ENCODE measurements around the gene B3GNT8.

Gene B3GNT8

GRCh38 chr19:41427647-41428480 lies 690 bp upstream of the B3GNT8 start:
- no peak for TF ChIP-seq CTCF (IDR thresholded peaks at IDR 0.05)
- Histone ChIP-seq H3K27ac (peak overlapping the region; percentile 55 to 89), H3K4me3 (peak overlapping the region; percentile 71)
- DNase-seq (ENCODE audit: low spot score): peak; percentile 79

- DNase-seq (ENCODE audit: low spot score): no peak
- no peak for TF ChIP-seq CTCF (IDR thresholded peaks at IDR 0.05)
- H3K27ac ChIP-seq: peak overlapping the region; percentile 55 to 89
- H3K4me3 ChIP-seq: peak overlapping the region; percentile 71
Observed at GRCh38 chr19:41426116-41426841, 895 bp downstream of the B3GNT8 start.

GRCh38 chr19:41425174-41426115 lies 1.7 kb downstream of the B3GNT8 start:
- no peak for TF ChIP-seq CTCF (IDR thresholded peaks at IDR 0.05)
- peak overlapping the region in 1 of 2 donors; percentile 89 for H3K27ac ChIP-seq
- H3K4me3 ChIP-seq: no peak overlapping the region
- DNase-seq (ENCODE audit: low spot score): no peak

GRCh38 chr19:41424335-41425173 lies 2.6 kb downstream of the B3GNT8 start:
- TF ChIP-seq CTCF (IDR thresholded peaks at IDR 0.05): no peak
- DNase-seq (ENCODE audit: low spot score): no peak
- H3K27ac ChIP-seq: no peak overlapping the region
- no peak overlapping the region for H3K4me3 ChIP-seq

GRCh38 chr19:41422955-41423354 lies 4.2 kb downstream of the B3GNT8 start:
- no peak for TF ChIP-seq CTCF (IDR thresholded peaks at IDR 0.05)
- Histone ChIP-seq H3K4me3 (no peak overlapping the region), H3K27ac (no peak overlapping the region)
- DNase-seq (ENCODE audit: low spot score): no peak

GRCh38 chr19:41422456-41422855 lies 4.7 kb downstream of the B3GNT8 start:
- H3K27ac ChIP-seq: no peak overlapping the region
- no peak for TF ChIP-seq CTCF (IDR thresholded peaks at IDR 0.05)

More at GRCh38 chr19:41422456-41422855, 4.7 kb downstream of the B3GNT8 start:
- DNase-seq (ENCODE audit: low spot score): no peak
- H3K4me3 ChIP-seq: no peak overlapping the region

All from coronary artery (tissue), 2 donors.